HG02938 (cell line): ENCODE results near the gene PSG6.
"Not testable (repeated sequence)": the region's sequence is repeated elsewhere in the genome, so short reads cannot be mapped to it uniquely, and the experiment has no call there.

Experiments
- ATAC-seq: cut with Tn5 transposase; IDR thresholded peaks from one replicate; pipeline ENCODE4 v1.9.1; 2021; ENCODE audit warnings: mild to moderate bottlenecking, moderate library complexity; ENCODE audit not compliant: unreplicated experiment

The PSG6 gene

DNA sequence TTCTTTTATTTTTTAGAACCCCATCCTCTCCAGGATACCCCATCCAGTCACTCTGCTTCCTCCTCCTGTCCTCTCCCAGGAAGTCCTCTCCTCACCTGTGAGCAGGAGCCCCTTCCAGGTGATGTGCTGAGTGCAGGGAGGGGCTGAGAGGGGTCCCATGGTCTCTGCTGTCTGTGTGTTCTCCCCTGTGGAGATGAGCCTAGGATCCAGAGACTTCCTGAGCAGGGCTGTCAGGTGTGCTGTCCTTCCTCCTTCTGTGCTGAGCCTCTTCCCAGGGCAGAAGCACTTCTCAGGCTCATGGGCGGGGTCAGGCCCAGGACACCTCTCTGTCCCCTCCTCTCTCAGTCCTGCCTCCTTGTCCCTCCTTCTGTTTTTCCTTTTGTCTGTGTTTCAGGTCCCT, at the start of gene PSG6:
PSG6 (minus strand) TSS at position 261 of the 400 bp plus-strand sequence; CDS start at position 159, 102 bp downstream.
- ATAC-seq: not testable (repeated sequence)

DNA sequence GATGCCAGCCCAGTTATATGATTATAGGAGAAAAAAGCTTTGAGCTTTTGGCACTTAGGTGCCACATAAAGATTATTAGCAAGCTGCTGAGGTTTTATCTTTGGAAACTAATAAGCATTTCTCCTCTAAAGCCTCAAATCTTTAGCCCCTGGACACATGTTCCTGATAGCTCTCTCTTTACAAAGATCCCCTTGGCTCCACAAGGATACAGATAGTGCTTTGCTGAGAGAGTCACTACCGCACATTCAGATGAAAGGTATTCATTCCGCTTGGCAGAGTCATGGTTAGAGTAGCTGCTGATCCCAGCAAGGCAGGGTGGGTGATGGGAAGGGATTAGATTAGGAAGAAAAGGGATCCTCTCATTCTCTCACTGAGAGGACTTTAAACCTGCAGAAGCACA, 47.5 kb upstream of the PSG6 start:
- ATAC-seq: no peak

DNA sequence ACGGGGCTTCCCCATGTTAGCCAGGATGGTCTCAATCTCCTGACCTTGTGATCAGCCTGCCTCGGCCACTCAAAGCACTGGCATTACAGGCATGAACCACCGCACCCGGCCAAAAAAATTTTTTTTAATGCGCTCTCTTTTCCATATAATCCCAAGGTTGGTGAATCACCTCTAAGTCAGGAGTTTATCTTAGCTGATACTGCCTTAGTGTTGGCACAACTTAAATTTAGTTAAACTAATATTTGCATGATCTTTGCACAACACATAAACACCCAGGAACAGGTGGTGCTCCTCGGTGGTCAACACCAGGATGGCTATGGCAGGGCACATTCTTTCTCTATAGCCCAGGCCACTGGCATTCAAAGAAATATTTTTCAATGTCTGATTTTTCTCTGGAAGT, 43.4 kb upstream of the PSG6 start:
- ATAC-seq: no peak

DNA sequence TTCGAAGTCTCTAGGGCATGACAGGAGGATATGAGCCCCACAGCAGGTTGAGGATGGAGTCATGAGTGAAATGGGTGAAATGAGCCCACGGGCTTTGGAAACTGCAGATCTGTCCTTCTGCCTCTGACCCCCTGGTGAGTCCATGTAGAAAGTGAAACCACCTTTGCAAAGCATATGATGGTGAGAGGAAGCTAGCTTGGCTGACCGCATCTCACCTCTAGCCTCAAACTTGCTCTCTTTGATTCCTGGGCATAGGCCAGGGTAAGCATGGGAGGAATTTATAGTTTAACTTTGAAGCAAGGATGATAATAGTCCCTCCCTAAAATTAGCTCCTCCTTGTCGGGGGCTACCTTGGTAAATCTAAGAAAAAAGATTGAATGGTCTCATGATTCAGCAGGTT, 34.4 kb upstream of the PSG6 start:
- not testable (repeated sequence) for ATAC-seq

DNA sequence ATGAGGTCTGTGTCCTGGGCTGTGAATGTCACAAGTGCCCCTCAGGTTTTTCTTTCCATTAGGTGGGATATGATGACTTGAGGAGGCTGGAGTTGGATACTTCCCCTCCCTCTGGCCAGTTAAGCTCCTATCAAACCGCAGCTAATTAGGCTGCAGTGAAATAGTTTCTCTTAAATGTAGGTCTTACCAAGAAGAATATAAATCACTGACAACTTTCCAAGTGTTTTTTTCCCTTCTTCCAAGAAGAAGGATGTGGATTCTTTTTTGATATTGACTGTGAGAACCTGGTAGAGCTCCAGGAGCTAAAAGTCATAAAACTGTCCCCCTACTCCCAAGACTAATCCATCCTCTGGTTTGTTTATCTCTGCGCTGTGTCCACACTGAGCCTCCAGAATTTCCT, 33.8 kb upstream of the PSG6 start:
- ATAC-seq: not testable (repeated sequence)

DNA sequence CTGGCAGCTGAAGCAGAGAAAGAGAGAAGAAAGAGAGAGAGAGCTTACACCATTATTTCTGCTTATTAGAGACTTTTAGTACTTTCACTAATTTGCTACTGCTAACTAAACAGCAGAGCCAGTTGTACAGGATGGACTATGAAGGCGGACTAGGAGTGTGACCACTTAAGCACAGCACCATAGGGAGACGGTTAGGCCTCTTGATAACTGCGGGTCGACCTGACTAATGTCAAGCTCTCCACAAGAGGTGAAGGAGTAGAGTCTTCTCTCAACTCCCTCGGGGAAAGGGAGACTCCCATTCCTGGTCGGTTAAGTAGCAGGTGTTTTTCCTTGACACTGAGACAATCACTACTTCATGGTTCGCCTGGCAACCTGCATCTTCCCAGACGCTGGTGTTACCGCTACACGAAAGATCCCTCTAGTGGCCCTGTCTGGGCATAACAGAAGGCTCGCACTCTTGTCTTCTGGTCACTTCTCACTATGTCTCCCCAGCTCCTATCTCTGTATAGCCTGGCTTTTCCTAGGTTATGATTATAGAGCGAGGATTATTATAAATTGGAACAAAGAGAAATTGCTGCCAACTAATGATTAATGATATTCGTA, 24.6 kb upstream of the PSG6 start:
- no peak for ATAC-seq

DNA sequence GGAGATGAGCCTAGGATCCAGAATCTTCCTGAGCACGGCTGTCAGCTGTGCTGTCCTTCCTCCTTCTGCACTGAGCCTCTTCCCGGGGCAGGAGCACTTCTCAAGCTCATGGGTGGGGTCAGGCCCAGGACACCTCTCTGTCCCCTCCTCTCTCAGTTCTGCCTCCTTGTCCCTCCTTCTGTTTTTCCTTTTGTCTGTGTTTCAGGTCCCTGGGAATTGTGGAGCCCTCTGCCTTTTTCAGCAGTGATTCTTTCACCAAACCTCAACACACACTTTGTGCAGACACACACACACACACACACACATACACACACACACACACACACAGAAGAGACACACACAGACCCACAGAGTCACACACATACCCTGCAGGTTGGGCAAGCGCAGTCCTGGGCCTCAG, 19.4 kb upstream of the PSG6 start, which contains the start of gene PSG7:
PSG7 (minus strand) TSS at position 101 of the 400 bp plus-strand sequence. CDS start 131 bp downstream, outside the sequence.
- ATAC-seq: not testable (repeated sequence)

DNA sequence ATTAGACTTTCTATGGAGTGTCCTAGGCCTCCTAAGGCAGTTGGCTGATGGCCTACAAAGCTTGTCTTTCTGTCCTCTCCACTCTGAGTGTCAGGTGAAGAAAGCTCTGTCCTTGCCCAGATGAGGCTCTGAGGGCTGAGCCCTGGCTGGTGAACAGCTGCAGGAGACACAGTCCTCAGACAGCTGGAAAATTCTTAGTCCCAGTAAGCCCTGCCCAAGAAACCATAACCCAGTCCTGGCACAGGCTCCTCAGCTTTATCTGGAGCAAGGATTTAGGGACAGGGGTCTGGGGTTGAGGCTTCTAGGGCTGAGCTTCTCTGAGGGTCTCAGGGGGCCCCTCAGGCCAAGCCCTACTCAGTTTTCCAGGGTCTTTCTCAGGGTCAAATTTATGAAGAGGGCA, 17.0 kb upstream of the PSG6 start:
- not testable (repeated sequence) for ATAC-seq

DNA sequence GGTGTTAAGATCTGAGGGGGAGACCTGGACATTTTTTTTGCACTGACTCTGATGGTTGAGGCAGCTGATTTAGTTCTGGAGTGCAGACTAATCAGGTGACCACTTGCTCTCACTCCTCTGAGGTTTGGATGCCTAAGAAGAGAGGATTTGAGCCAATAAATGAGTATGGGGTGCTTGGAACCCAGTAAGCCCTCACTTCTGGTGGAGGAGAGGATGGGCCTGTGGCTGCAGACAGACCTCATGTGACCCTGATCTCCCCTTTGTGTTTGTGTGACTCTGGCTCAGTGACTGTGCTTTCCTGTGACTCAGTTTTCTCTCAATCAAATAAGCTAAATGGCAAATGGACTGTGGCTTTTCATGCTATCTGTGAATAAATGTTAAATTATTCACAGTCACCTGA, 16.5 kb upstream of the PSG6 start:
- not testable (repeated sequence) for ATAC-seq

DNA sequence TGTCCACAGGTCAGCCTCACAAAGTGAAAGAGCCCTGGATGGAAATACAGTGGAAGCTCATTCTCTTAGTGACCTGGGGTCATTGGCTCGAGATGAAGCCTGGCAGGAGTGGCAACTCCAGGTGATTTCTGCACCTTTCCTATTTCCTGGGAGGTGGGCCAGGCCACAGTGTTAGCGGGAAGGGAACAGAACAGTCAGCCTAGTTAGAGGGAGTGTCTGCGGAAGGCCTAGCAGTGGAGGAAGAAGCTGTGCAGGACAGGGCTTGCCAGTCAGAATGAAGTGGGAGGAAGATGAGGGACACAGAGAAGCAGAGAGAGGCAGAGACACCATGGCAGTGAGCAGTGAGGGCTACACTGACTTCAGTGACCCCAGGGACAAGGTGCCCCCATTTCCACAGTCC, 15.7 kb upstream of the PSG6 start:
- not testable (repeated sequence) for ATAC-seq

DNA sequence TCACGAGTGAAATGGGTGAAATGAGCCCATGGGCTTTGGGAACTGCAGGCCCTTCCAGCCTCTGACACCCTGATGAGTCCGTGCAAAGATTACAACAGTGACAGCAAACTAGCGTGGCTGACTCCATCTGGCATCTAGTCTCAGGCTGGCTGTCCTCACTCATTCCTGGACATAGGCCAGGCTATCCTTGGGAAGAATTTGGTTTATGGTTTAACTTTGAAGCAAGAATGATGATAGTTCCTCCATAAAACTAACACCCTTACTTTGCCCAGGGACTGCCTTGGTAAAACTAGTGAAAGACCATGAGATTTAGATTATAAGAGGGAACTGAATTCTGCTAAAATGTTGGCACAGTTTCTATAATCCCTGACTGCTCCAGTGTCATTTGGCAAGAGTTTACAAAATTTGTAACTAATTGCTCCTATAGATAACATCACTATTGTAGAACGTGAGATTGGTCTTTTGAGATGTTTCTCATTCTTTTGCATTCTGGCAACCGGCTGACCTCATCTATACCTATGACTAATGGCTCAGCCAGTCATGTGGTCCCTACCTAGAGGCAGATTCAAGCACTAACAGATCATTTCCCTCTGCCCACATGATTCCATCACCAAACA, 14.9 kb upstream of the PSG6 start:
- not testable (repeated sequence) for ATAC-seq

DNA sequence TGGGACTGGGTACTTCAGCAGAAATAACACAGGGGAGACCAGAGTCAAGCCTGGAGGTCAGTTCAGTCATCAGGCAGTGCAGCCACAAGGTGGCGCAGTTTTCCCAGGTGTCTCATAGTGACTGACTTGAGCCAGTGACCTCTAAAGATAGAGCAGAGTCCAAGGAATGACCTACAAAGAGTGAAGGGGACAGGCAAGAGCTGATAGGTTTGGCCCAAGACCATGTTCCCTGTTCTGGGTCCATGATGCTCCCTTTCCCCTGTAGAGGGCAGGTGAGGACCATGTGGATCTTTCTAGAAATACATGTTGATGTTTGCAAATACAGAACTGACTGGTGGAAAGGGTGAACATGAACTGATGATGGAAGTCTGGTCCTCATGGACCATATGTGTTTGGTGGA, 12.5 kb upstream of the PSG6 start:
- ATAC-seq: not testable (repeated sequence)

DNA sequence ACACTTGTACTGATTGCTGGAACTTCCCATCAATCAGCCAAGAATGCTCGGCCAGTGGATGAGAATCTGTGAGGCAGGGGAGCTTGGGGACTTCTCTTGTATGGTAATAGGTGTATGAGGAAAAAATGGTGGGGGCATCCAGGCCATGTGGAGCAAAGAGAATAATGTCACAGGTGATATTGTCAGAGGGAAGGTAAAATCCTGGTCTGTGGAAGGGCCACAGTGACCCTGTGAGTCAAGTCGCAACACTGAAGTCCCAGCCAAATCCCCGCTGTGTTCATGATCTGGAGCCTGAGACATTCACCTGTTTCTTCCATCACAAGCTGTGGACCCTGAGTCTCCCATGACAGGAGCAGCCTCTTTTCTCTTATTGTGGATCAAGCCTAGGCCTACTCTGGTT, 11.2 kb upstream of the PSG6 start:
- ATAC-seq: no peak

DNA sequence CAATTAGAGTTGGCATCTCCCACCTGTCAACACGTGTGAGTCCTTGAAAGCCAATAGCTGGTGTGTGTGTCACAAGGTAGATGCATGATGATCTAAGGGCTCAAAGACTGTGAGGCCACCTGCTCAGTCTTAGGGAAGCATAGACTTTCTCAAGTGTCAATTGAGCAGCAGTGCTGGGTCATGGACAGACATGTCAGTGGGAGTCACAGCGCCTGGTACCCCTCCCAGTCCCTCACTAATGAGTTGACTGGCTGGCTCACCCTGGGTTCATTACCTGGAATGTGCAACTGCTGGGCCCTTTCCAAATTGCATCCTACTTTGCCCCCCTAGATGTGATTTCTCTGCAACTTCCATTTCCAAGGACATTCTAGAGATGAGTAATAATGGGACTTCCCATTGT, 9.1 kb upstream of the PSG6 start:
- no peak for ATAC-seq

DNA sequence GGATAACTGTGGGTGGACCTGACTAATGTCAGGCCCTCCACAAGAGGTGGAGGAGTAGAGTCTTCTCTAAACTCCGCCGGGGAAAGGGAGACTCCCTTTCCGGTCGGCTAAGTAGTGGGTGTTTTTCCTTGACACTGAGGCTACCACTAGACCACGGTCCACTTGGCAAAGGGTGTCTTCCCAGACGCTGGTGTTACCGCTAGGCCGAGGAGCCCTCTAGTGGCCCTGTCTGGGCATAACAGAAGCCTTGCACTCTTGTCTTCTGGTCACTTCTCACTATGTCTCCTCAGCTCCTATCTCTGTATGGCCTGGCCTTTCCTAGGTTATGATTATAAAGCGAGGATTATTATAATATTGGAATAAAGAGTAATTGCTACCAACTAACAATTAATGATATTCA, 5.4 kb upstream of the PSG6 start:
- ATAC-seq: not testable (repeated sequence)

DNA sequence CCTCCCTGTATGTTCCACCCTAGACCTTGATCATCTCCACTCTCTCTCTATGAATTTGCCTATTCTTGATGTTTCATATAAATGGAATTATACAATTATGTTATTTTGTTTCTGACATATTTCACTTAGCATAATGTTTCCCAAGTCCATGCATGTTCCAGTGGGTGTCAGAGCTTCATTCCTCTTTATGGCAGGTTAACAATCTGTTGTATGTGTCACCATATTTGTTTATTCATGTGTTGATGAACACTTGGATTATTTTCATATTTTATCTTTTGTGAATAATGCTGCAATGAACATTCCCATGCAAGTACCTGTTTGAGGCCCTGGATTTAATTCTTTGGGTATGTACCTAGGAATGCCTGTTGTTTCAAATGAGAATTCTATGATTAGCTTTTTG, 3.3 kb upstream of the PSG6 start:
- not testable (repeated sequence) for ATAC-seq

DNA sequence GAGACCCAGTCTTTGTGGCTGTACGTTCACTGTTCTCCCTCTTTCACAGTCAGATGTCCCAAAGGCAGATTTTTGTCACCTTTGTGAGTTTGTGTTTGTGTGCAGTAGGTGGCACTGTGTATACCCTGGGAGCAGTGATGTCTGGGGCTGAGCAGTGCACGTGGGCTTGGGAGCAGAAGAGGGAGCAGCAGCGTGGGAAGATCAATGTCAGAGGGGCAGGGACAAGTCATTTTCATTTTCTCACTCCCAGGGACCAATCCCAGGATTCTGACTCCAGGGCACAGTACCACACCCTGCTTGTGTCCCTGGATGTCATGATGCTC, 2.0 kb upstream of the PSG6 start:
- ATAC-seq: no peak

DNA sequence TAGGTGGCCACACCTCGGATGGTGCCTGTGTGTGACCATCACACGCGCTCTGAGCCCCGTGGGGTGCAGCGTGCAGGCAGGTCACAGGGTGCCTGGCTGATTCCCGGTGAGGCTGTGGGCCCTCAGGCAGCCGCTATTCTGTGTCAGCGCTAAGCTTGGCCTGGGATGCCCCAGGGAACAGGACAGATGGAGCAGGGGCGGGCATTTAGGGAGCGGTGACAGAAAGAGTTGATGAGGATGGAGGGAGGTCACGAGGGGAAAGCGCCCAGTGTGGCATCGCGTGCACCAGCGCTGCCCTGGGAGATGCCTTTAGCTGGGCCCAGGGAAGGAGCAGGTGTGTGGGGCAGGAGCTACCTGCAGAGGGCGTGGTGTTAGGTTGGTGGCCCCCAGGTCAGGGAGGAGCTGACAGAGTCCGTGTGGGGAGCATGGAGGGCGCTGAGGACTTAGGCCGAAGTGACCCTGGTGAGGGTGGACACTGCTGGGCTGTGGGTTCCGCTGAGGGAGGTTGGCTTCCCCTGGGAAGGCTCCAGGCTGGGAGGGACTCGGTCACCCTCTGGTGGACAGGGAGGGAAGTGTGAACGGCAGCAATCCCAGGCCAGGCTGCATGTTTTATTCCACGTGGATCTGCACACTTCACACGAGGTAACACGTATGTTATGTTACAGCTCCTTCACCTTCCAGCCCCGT, 1.5 kb upstream of the PSG6 start:
- not testable (repeated sequence) for ATAC-seq

DNA sequence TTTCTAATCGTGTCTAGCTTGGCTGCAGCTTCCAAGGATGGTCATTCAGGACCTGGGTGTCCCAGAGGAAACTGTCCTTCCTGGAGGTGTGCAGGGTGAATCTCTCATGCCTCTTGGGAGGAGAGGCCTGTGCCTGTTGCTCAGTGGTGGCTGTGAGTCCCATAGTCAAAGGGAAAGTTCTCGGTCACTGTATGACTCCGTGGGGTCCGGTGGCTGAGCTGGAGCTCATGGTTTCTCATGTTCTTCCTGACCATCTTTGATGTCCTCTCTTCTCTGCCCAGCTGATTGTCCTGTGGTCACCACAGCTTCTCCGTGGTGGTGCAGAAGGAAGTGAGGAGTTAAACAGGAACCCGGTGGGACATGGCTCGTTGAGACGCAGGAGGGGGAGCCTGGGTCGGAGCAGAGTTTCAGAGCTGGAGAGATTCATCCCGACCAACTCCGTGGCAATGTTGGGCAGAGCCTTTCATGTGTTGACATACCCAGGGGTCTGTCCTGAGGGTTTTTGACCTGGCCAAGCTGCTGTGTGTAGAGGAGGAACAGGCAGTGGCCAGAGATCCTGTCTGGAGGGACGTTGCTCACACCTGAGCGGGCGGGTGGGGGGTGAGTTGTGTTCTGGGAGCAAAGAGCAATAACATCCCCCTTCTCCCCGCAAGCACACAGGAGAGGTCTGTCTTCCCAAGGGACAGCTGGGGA, 829 bp upstream of the PSG6 start:
- ATAC-seq: not testable (repeated sequence)

DNA sequence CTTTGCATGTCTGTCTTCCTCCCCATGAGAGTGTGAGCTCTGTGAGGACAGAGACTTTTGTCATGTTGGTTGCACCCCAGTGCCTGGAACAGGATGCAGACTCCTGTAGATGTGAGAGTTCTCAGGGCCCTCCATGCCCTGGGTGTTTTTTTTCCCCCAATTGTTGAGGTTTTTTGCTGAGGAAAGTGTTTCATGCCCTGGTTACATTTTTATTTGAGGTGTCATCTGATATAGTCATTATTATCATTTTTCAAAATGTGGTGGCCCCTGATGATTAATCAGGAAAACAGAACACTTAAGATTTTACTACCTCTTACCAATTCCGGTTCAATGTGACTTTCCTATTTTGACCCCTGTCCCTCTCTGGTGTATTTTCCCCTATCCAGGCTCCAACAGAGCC, 763 bp downstream of the PSG6 start:
- not testable (repeated sequence) for ATAC-seq

DNA sequence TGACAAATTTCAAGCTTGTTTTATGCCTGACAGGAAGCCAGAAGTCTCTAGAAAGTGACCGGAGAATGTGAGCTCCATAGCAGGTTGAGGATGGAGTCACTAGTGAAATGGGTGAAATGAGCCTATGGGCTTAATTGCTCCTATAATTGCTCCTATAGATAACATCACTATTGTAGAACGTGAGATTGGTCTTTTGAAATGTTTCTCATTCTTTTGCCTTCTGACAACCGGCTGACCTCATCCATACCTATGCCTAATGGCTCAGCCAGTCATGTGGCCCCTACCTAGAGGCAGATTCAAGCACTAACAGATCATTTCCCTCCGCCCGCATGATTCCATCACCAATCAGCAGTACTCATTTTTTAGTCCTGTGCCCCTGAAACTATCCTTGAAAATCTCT, 4.2 kb downstream of the PSG6 start:
- not testable (repeated sequence) for ATAC-seq

DNA sequence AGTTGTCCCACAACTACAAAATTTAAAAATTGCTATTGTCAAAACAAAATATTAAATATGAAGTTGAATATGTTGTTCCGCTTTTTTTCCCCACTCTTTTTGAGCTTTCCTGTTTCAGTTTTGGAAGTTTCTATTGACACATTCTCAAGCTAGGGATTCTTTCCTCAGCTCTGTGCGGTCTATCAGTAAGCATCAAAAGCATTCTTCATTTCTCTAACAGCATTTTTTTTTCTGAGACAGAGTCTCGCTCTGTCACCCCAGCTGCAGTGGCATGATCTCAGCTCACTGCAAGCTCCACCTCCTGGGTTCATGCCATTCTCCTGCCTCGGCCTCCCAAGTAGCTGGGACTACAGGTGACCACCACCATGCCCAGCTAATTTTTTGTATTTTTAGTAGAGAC, 4.8 kb downstream of the PSG6 start:
- not testable (repeated sequence) for ATAC-seq
